AG08396 (cell line): Measurements from ENCODE around the gene UPP1.
"Not testable (repeated sequence)": the region's sequence is repeated elsewhere in the genome, so short reads cannot be mapped to it uniquely, and the experiment has no call there.

Experiments used
- DNase-seq: peaks from one replicate; pipeline ENCODE4 v3.0.0; 2012; ENCODE audit warnings: low spot score, mixed read lengths

UPP1 gene

GRCh38 chr7:48112401-48113165, 23.5 kb downstream of the UPP1 start:
- no peak for DNase-seq

GRCh38 chr7:48113275-48113674, 24.2 kb downstream of the UPP1 start:
- DNase-seq, result no peak

GRCh38 chr7:48114115-48114514, 25.1 kb downstream of the UPP1 start:
- no peak for DNase-seq

GRCh38 chr7:48114589-48114988, 25.5 kb downstream of the UPP1 start:
- no peak for DNase-seq

- no peak for DNase-seq
Measured at GRCh38 chr7:48116043-48116442, 27.0 kb downstream of the UPP1 start.

- DNase-seq, result no peak
Measured at GRCh38 chr7:48118041-48118440, 29.0 kb downstream of the UPP1 start.

- not testable (repeated sequence) for DNase-seq
Measured at GRCh38 chr7:48120536-48120935, 31.5 kb downstream of the UPP1 start.

GRCh38 chr7:48126037-48126436, 37.0 kb downstream of the UPP1 start:
- no peak for DNase-seq

- peak; percentile 34 for DNase-seq
Measured at GRCh38 chr7:48130658-48131108, 41.6 kb downstream of the UPP1 start.

GRCh38 chr7:48132792-48133191, 43.7 kb downstream of the UPP1 start:
- DNase-seq, result no peak

GRCh38 chr7:48139459-48139858, 50.4 kb downstream of the UPP1 start:
- DNase-seq, result no peak

GRCh38 chr7:48140001-48140681, 51.1 kb downstream of the UPP1 start:
- no peak for DNase-seq

- no peak for DNase-seq
Measured at GRCh38 chr7:48141521-48141920, 52.5 kb downstream of the UPP1 start.

- no peak for DNase-seq
Measured at GRCh38 chr7:48144291-48144768, 55.3 kb downstream of the UPP1 start.

GRCh38 chr7:48147078-48147591, 58.1 kb downstream of the UPP1 start:
- DNase-seq, result no peak

- not testable (repeated sequence) for DNase-seq
Measured at GRCh38 chr7:48147690-48148089, 58.6 kb downstream of the UPP1 start.

GRCh38 chr7:48148311-48148710, 59.2 kb downstream of the UPP1 start:
- DNase-seq, result no peak

- no peak for DNase-seq
Measured at GRCh38 chr7:48149058-48149457, 60.0 kb downstream of the UPP1 start.

GRCh38 chr7:48150086-48150485, 61.0 kb downstream of the UPP1 start:
- DNase-seq, result no peak

- DNase-seq, result peak; percentile 57
Measured at GRCh38 chr7:48154792-48155413, 65.8 kb downstream of the UPP1 start.
